8988T (cell line): Measurements from ENCODE around the gene MZT2A.
"Not testable (repeated sequence)": the region's sequence is repeated elsewhere in the genome, so short reads cannot be mapped to it uniquely, and the experiment has no call there.

ENCODE experiments used
- DNase-seq: peaks from one replicate; pipeline ENCODE4 v3.0.0; 2011

The MZT2A gene

GRCh38 chr2:131492015-131492417, at the start of gene MZT2A:
TSS of gene MZT2A (minus strand) at chr2:131492397. CDS start at chr2:131492376, 21 bp downstream.
- not testable (repeated sequence) for DNase-seq

DNA sequence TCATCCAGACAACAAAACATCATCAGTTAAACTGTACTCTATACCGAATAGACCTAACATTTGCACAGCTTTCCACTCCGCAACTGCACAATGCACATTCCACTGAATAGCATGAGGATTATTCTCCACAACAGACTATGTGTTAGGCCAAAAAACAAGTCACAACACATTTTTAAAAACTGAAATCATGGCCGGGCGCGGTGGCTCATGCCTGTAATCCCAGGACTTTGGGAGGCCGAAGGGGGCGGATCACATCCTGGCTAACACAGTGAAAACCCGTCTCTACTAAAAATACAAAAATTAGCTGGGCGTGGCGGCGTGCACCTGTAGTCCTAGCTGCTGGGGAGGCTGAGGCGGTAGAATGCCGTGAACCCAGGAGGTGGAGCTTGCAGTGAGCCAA, 46.7 kb upstream of the MZT2A start:
- DNase-seq, result not testable (repeated sequence)

DNA sequence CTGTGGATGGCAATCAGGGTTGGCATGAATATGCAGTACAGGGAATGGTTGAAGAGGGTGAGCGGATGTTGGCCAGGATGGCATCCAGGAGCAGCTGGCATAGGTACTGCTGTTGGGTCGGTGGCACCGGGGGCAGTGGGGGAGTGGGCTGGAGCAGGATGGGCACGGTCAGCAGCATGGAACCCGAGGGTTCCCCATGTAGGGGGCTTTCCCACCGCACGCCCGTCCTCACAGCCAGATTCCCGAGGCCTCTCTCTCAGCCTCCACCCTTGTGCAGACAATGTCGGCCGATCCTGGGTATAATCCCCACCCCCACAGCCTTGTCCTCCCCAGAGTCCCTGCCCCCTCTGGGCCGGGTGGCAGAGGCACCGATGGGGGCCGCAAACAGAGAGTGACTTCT, 44.6 kb upstream of the MZT2A start:
- not testable (repeated sequence) for DNase-seq

DNA sequence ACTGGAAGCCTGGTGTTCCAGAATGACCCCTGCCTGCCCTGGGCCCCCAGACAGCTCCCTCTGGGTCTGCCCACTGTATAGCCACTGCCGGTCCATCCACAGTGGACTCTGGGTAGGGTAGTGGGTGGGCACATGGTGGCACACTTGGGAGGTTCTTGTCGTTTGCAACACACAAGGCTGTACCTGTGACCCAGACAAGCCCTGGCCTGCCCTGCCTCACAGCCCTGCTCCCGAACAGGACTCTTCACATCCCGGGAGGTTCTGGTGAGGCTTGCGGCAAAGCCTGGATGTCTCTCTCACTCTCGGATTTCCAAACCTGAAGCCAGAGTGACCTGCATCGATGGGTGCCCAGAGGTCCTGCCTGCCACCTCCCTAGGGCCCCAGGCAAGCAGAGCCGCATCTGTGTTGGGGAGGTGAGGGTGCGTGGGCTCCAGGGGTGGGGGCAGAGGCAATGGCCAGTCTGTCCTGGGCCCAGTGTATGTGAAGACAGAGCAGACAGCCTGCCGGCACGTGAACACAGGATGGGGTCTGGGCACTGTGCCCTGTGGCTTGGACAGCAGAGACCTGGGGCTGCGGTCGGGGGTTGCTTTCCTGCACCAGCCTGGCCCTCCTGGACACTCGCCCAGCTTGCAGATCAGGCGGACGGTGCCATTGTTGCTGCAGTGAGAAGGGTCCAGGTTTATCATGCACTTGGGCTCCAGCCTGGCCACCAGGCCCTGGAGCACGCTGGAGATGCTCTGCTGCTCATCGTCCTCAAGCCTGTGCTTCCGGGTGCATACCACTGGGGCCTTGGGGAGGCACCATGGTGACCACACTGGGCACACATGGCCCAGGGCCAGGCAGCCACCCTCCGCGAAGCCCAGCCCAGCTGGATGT, 44.0 kb upstream of the MZT2A start:
- DNase-seq, result not testable (repeated sequence)

DNA sequence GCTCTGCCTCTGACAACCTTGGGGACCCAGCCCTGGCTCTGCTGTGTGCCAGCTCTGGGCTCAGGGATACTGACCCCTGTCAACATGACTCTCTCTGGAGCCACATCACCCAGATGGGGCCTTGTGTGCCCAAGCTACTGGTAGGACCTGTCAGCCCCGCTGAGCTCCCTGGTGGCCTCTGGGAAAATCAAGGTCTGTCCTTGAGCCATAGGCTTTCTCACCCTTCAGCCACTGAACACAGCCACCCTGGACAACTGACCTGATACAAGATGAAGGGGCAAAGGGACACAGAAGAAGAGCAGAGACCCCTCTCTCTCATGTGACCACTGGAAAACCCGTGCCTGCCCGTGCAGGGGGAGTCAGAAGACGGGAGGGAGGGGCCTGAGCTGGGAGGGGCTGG, 43.3 kb upstream of the MZT2A start:
- DNase-seq, result no peak

GRCh38 chr2:131534965-131535364, 42.8 kb upstream of the MZT2A start:
- not testable (repeated sequence) for DNase-seq

- DNase-seq, result not testable (repeated sequence)
Measured at GRCh38 chr2:131534317-131534672, 42.1 kb upstream of the MZT2A start.

DNA sequence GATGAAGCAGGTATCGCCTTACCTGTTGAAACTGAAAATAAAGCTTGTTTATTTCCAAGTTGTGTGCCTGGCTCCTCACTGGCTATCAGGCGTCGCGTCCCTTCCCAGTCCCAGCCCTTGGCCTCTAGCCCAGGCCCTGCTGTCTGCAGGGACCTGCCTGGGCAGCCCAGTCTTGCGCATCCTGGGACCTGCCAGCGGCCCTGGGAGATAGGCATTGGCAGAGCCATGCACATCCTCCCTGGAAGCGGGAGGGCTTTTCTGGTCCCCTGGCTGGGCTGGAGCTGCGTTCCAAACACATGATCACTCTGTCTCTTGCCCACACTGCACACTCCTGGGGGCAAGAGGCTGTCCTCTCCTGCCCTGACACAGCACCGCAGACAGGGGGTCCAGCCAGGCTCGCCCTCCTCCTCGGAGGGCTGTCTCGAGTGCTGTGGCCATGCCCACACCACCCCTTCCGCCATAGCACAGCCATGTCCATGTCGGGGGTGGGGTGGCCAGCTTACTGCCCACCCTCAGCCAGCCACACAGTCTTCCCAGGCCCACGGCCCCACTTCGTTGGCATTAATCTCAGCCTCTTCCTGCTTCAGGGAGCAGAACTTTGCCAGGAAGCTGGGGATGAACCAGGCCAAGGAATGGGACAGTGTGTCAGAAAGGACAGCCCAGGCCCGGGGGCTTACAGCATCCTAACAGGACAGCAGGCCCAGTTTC, 41.6 kb upstream of the MZT2A start:
- DNase-seq, result not testable (repeated sequence)

DNA sequence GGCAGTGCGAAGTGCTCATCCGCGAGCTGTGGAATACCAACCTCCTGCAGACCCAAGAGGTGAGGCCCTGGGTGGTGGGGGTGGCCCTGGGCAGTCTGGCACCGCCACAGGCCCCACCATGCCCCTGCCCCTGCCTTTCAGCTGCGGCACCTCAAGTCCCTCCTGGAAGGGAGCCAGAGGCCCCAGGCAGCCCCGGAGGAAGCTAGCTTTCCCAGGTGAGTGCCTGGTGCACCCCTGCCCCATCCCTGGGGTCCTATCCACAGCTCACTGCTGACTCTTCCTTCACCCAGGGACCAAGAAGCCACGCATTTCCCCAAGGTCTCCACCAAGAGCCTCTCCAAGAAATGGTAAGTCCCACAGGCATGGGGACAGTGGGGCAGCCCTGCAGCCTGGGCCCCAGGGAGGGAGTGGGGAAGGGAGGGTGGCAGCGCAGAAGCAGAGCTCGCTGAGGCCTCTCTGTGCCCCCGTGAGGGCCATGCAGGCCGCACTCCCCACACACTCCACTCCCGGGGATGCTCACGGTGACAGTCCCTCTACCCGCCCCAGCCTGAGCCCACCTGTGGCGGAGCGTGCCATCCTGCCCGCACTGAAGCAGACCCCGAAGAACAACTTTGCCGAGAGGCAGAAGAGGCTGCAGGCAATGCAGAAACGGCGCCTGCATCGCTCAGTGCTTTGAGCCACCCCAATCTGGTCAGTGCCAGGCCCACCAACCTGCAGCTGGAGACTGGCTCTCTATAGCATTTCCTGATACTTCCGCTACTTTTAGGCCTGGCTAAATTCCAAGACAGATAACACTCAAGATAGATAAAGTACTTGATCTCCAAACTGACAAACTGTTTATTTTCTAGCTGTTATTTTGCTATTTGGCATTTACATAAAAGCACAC, 40.8 kb upstream of the MZT2A start:
- DNase-seq, result not testable (repeated sequence)

GRCh38 chr2:131531547-131532185, 39.5 kb upstream of the MZT2A start:
- DNase-seq, result not testable (repeated sequence)

- not testable (repeated sequence) for DNase-seq
Measured at GRCh38 chr2:131530626-131531344, 38.6 kb upstream of the MZT2A start.

- not testable (repeated sequence) for DNase-seq
Measured at GRCh38 chr2:131529864-131530445, 37.8 kb upstream of the MZT2A start.

DNA sequence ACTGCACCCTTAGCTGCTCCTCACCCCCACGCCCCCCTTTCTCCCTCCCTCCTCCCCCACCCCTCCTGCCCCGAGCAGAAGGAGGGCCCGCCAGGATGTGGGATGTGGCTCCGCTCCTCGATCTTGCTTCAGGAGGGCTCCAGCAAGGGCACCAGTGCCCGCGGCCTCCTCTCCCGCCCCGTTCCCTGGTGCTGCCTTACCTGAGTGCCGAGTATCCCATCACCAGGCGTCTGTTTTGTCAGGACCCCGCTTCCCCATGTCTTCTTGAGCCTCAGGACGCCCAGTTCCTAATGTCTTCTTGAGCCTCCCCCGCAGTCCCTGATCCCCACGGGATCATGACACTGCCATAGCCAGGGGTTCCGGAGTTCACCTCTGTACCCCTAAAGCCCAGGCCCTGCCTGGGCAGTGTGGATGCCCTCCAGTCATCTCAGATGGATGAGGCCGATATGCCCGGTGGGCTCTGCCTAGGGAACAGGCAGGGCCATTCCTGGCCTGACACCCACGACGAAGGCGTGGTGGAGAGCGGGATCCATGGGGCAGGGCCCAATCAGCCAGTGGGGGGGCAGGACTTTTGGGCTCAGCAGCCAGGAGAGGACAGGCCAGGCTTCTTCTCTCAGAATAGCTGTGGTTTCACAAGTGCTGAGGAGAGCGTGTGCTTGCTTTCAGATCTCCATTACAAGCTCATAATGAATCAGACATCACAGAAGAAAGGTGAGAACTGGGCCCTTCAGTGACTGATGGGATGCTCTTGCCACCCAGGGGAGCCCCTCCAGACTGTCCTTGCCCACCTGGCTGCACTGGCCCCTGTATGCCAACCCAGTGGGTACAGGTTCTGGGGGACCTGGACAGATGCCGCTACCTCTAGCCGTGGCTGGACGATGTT, 37.0 kb upstream of the MZT2A start:
- not testable (repeated sequence) for DNase-seq

DNA sequence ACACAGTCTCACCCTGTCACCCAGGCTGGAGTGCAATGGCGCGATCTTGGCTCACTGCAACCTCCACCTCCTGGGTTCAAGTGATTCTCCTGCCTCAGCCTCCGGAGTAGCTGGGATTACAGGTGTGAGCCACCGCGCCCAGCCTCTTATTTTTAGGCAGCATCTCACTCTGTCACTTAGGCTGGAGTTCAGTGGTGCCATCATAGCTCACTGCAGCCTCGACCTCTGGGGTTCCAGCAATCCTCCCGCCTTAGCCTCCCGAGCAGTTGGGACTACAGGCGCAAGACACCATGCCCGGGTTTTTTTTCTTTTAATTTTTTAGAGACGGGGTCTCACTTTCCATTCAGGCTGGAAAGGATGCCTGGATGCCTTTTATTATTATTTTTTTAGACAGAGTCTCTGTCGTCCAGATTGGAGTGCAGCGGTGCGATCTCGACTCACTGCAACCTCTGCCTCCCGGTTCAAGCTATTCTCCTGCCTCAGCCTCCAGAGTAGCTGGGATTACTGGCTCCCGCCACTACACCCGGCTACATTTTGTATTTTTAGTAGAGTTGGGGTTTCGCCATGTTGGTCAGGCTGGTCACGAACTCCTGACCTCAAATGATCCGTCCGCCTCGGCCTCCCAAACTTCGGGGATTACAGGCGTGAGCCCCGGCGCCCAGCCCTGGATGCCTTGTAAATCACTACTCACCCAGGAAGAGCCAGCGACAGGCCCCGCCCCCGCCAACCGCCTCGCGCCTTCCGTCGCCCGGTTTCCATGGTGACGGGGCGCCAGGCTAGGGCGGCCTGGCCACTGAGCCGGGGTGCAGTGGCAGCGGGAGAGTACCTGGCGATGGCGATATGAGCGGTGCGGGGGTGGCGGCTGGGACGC, 35.2 kb upstream of the MZT2A start, which contains the start of gene CCDC74A:
Gene CCDC74A, plus strand, starts transcription at position 758 of the 871 bp plus-strand sequence. Its CDS starts 83 bp downstream, at position 841.
- DNase-seq, result not testable (repeated sequence)

DNA sequence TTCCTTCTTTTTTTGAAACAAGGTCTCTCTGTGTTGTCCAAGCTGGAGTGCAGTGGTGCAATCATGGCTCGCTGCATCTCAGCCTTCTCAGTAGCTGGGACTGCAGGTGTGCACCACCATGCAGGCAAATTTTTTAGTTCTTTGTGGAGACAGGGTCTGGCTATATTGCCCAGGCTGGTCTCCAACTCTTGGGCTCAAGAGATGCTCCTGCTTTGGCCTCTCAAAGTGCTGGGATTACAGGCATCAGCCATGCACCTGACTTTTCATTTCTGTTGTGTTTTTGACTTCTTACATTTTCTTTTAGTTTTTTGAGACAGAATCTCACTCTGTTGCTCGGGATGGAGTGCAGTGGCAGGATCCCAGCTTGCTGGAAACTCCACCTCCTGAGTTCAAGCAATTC, 33.1 kb upstream of the MZT2A start:
- not testable (repeated sequence) for DNase-seq

DNA sequence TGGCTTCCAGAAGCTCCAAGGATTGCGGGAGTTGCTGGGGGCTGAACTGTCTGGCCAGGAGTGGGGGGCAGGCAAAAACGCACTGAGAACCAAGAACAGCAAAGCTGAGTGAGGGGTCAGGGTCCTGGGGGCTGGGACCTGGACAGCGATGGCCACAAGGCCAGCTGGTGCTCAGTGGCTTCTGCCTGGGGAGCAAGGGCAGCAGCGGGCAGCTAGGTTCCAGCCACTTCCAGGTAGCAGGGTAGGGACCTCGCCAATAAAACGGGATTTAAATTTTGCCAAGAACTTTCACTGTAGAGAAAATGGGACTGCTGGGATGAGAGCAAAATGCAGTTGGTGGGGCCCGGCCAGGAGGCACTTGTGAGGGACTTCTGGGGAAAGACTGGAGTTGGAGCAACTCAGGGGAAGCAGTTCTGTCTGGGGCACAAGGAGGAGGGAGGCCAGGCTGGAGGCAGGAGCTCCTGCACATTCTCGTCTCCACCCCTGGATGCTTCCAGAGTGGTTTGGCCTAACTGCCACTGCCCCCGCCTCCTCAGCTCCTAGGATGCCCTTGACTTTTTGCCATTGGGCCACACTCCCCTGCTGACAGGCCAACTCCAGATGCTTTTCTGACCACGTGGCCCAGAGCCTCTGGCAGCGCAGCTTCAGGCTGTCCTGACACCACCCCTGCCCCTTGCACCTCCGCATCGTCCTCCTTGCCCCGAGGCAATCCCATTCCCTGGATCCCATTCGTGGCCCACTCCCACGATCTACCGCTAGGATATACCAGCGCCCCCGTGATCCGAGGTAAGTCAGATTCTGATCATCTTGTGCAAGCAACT, 30.0 kb upstream of the MZT2A start:
- DNase-seq, result no peak

GRCh38 chr2:131521524-131521923, 29.3 kb upstream of the MZT2A start:
- DNase-seq, result not testable (repeated sequence)

- no peak for DNase-seq
Measured at GRCh38 chr2:131520526-131520925, 28.3 kb upstream of the MZT2A start.
